ENCODE data around the gene PEX5L. TPM values are rescaled to one million over a fixed set of nuclear protein-coding genes. Genes with fewer than 3 reads are reported as not detected.

Gene PEX5L
- total RNA-seq, 1 experiment from 2014 or later, result 0.47 TPM

GRCh38 chr3:179766416-179767133 is 270.2 kb downstream of the PEX5L start:
- H3K27ac Mint-ChIP-seq (ENCODE audit: low read depth, unreplicated experiment), result no peak overlapping the region
- CTCF ChIA-PET, result interaction anchor here (0.5 to 1.8 kb wide), 10 partner anchors 8 to 952 kb away, joined by 3 to 5 read pairs (median 3); no protein-coding TSS in a partner anchor
- no peak overlapping the region for H3K4me3 Mint-ChIP-seq (ENCODE audit: unreplicated experiment)
- POLR2A ChIA-PET, result no interaction called here
- no peak for DNase-seq (ENCODE audit: unreplicated experiment)
- intact Hi-C loops (cut with micrococcal nuclease), result loop anchor here (5.0 to 10.0 kb wide), 2 partner anchors 161 to 298 kb away; no protein-coding TSS in a partner anchor
- no peaks in the 10 kb centered on the region for H3K9me3 Mint-ChIP-seq (ENCODE audit: unreplicated experiment)
- no TSS peak for BruUV-seq (replicated peaks)
- H3K27me3 Mint-ChIP-seq (ENCODE audit: insufficient read depth, unreplicated experiment), result no peaks in the 10 kb centered on the region
- no peaks in the 10 kb centered on the region for H3K4me1 Mint-ChIP-seq (ENCODE audit: insufficient read depth, unreplicated experiment)
- TF ChIP-seq, protein P1, sequence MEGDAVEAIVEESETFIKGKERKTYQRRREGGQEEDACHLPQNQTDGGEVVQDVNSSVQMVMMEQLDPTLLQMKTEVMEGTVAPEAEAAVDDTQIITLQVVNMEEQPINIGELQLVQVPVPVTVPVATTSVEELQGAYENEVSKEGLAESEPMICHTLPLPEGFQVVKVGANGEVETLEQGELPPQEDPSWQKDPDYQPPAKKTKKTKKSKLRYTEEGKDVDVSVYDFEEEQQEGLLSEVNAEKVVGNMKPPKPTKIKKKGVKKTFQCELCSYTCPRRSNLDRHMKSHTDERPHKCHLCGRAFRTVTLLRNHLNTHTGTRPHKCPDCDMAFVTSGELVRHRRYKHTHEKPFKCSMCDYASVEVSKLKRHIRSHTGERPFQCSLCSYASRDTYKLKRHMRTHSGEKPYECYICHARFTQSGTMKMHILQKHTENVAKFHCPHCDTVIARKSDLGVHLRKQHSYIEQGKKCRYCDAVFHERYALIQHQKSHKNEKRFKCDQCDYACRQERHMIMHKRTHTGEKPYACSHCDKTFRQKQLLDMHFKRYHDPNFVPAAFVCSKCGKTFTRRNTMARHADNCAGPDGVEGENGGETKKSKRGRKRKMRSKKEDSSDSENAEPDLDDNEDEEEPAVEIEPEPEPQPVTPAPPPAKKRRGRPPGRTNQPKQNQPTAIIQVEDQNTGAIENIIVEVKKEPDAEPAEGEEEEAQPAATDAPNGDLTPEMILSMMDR (IDR thresholded peaks at IDR 0.05; ENCODE audit: unreplicated experiment), result no peak
- peaks cover 33% of the 10 kb centered on the region for H3K36me3 Mint-ChIP-seq (ENCODE audit: insufficient read depth, unreplicated experiment)

DNA sequence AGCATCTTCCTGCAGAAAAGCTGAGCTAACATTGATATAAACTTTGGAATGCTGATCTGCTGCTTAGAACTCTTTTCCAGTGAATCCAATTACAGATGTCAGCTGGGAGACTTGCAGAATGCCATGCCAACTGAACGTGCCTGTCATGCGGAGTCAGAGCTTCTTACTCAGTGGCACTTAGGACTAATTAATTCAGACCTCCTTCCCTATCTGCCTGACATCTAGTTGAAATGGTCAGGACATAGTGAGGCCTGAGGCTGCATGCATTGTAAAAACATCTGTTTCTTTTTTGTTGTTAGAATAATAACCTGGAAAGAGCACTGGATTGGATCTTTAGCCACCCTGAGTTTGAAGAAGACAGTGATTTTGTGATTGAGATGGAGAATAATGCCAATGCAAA is 271.3 kb downstream of the PEX5L start:
- peaks cover 39% of the 10 kb centered on the region for H3K36me3 Mint-ChIP-seq (ENCODE audit: insufficient read depth, unreplicated experiment)
- peaks cover 7% of the 10 kb centered on the region for H3K4me1 Mint-ChIP-seq (ENCODE audit: insufficient read depth, unreplicated experiment)
- BruUV-seq (replicated peaks), result no TSS peak
- TF ChIP-seq, protein P1 (IDR thresholded peaks at IDR 0.05; ENCODE audit: unreplicated experiment), result no peak
- no peak for DNase-seq (ENCODE audit: unreplicated experiment)
- CTCF ChIA-PET, result interaction anchor here (0.6 to 1.9 kb wide), 2 partner anchors 15 to 943 kb away, joined by 3 to 6 read pairs; no protein-coding TSS in a partner anchor
- H3K4me3 Mint-ChIP-seq (ENCODE audit: unreplicated experiment), result no peak overlapping the region
- POLR2A ChIA-PET, result no interaction called here
- no peaks in the 10 kb centered on the region for H3K9me3 Mint-ChIP-seq (ENCODE audit: unreplicated experiment)
- H3K27me3 Mint-ChIP-seq (ENCODE audit: insufficient read depth, unreplicated experiment), result no peaks in the 10 kb centered on the region
- no peak overlapping the region for H3K27ac Mint-ChIP-seq (ENCODE audit: low read depth, unreplicated experiment)
- intact Hi-C loops (cut with micrococcal nuclease), result loop anchor here (5.0 to 10.0 kb wide), 2 partner anchors 162 to 299 kb away; no protein-coding TSS in a partner anchor

DNA sequence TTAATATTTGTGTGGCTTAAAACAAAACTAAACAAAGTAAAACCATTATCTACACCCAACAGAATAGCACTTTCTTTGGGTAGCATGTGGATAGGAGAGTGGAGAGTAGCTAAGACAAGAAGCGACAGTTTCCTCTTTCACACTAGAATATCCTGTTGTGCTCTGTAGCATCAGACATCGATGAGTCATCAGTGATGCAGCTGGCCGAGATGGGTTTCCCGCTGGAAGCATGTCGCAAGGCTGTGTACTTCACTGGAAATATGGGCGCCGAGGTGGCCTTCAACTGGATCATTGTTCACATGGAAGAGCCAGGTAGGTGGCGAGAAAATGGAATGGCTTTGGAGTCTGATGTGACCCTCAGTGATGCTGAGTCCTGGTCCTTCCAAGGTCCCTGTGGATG is 275.8 kb downstream of the PEX5L start:
- ChIA-PET POLR2A (interaction anchor here (1.4 kb wide), 1 partner anchor 841 kb away, joined by 3 read pairs; the partner anchor contains the start of gene TTC14), CTCF (interaction anchor here (0.6 to 2.0 kb wide), 3 partner anchors 10 to 885 kb away, joined by 3 to 7 read pairs (median 5); no protein-coding TSS in a partner anchor)
- intact Hi-C loops (cut with micrococcal nuclease), result loop anchor here (5.0 to 10.0 kb wide), 2 partner anchors 109 to 304 kb away; partner anchors contain the start of gene USP13

More for the DNA sequence above, 275.8 kb downstream of the PEX5L start:
- peaks cover 31% of the 10 kb centered on the region for H3K36me3 Mint-ChIP-seq (ENCODE audit: insufficient read depth, unreplicated experiment)
- no TSS peak for BruUV-seq (replicated peaks)
- H3K27ac Mint-ChIP-seq (ENCODE audit: low read depth, unreplicated experiment), result no peak overlapping the region
- DNase-seq (ENCODE audit: unreplicated experiment), result peak; percentile 84
- peaks cover 7% of the 10 kb centered on the region for H3K4me1 Mint-ChIP-seq (ENCODE audit: insufficient read depth, unreplicated experiment)
- H3K27me3 Mint-ChIP-seq (ENCODE audit: insufficient read depth, unreplicated experiment), result no peaks in the 10 kb centered on the region
- TF ChIP-seq, protein P1 (IDR thresholded peaks at IDR 0.05; ENCODE audit: unreplicated experiment), result no peak
- no peaks in the 10 kb centered on the region for H3K9me3 Mint-ChIP-seq (ENCODE audit: unreplicated experiment)
- H3K4me3 Mint-ChIP-seq (ENCODE audit: unreplicated experiment), result no peak overlapping the region

All from MCF 10A (cell line).